HG03025 (cell line): ENCODE data around the gene ASAP2.
A peak's percentile ranks its signal among the peaks of the same experiment; 100 is the strongest.

Experiments
- ATAC-seq: cut with Tn5 transposase; IDR thresholded peaks from one replicate; pipeline ENCODE4 v1.9.1; 2021; ENCODE audit warnings: mild to moderate bottlenecking, moderate library complexity; ENCODE audit not compliant: unreplicated experiment, low FRiP score

Gene ASAP2

GRCh38 chr2:9415516-9416169, 209.0 kb downstream of the ASAP2 start:
- no peak for ATAC-seq

- no peak for ATAC-seq
These were observed 209.8 kb downstream of the ASAP2 start for GRCh38 chr2:9416267-9416961.

GRCh38 chr2:9416962-9417316, 210.3 kb downstream of the ASAP2 start:
- ATAC-seq = no peak

GRCh38 chr2:9417725-9418124, 211.1 kb downstream of the ASAP2 start:
- no peak for ATAC-seq

- ATAC-seq = no peak
These were observed 212.1 kb downstream of the ASAP2 start for GRCh38 chr2:9418746-9419145.

GRCh38 chr2:9419541-9419940, 212.9 kb downstream of the ASAP2 start:
- ATAC-seq = no peak

GRCh38 chr2:9420495-9420894, 213.9 kb downstream of the ASAP2 start:
- no peak for ATAC-seq

GRCh38 chr2:9422321-9423099, 215.9 kb downstream of the ASAP2 start:
- ATAC-seq = peak; percentile 31

- ATAC-seq = peak; percentile 87
These were observed 216.7 kb downstream of the ASAP2 start, which contains the start of the genes CPSF3 and ITGB1BP1 for GRCh38 chr2:9423100-9423921. Gene CPSF3 (plus strand): TSS chr2:9423654. CDS start chr2:9423774, 120 bp downstream. Gene ITGB1BP1 (minus strand): TSS chr2:9423528. CDS start chr2:9418697, 4,831 bp downstream.

- no peak for ATAC-seq
These were observed 217.3 kb downstream of the ASAP2 start for GRCh38 chr2:9423922-9424272.

GRCh38 chr2:9424447-9425164, 218.0 kb downstream of the ASAP2 start:
- no peak for ATAC-seq

GRCh38 chr2:9428965-9429577, 222.5 kb downstream of the ASAP2 start:
- ATAC-seq = no peak

- ATAC-seq = no peak
These were observed 224.0 kb downstream of the ASAP2 start for GRCh38 chr2:9430316-9431293.

- no peak for ATAC-seq
These were observed 227.9 kb downstream of the ASAP2 start for GRCh38 chr2:9434489-9434888.

GRCh38 chr2:9439536-9439935, 232.9 kb downstream of the ASAP2 start:
- ATAC-seq = no peak

GRCh38 chr2:9440058-9440727, 233.6 kb downstream of the ASAP2 start:
- ATAC-seq = no peak

GRCh38 chr2:9441556-9441955, 234.9 kb downstream of the ASAP2 start:
- no peak for ATAC-seq

GRCh38 chr2:9443526-9443925, 236.9 kb downstream of the ASAP2 start:
- ATAC-seq = no peak
